AG09319 (cell line): ENCODE measurements around the gene NUBPL.
"Not testable (repeated sequence)": the region's sequence is repeated elsewhere in the genome, so short reads cannot be mapped to it uniquely, and the experiment has no call there.

ENCODE experiments used
- DNase-seq: peaks from one replicate; pipeline ENCODE4 v3.0.0-alpha.2; 2010; ENCODE audit warnings: low read depth; ENCODE audit errors: extremely low read depth
- CTCF ChIP-seq: IDR thresholded peaks from 2 replicates; pipeline ENCODE4 v1.5.1; 2011; ENCODE audit warnings: low read depth, mild to moderate bottlenecking, inconsistent platforms, low read length, moderate library complexity

The NUBPL gene

GRCh38 chr14:31842899-31843298, 281.7 kb downstream of the NUBPL start:
- no peak for DNase-seq
- no peak for TF ChIP-seq CTCF

GRCh38 chr14:31843361-31844091, 282.3 kb downstream of the NUBPL start:
- no peak for TF ChIP-seq CTCF
- DNase-seq: no peak

- no peak for DNase-seq
- TF ChIP-seq CTCF: no peak
These were observed 293.4 kb downstream of the NUBPL start for GRCh38 chr14:31854508-31855075.

GRCh38 chr14:31855262-31855661, 294.1 kb downstream of the NUBPL start:
- DNase-seq: no peak
- TF ChIP-seq CTCF: no peak

GRCh38 chr14:31856003-31856402, 294.8 kb downstream of the NUBPL start:
- DNase-seq: not testable (repeated sequence)

GRCh38 chr14:31858868-31859267, 297.7 kb downstream of the NUBPL start:
- no peak for TF ChIP-seq CTCF
- DNase-seq: no peak

GRCh38 chr14:31864937-31865855, 304.0 kb downstream of the NUBPL start:
- no peak for TF ChIP-seq CTCF
- no peak for DNase-seq
